ENCODE data around the gene SMC1B. TPM values are rescaled to one million over a fixed set of nuclear protein-coding genes. Genes with fewer than 3 reads are reported as not detected.
A peak's percentile ranks its signal among the peaks of the same experiment; 100 is the strongest.

The SMC1B gene
- total RNA-seq, 1 donor from 2014 or later = 0.13 TPM

DNA sequence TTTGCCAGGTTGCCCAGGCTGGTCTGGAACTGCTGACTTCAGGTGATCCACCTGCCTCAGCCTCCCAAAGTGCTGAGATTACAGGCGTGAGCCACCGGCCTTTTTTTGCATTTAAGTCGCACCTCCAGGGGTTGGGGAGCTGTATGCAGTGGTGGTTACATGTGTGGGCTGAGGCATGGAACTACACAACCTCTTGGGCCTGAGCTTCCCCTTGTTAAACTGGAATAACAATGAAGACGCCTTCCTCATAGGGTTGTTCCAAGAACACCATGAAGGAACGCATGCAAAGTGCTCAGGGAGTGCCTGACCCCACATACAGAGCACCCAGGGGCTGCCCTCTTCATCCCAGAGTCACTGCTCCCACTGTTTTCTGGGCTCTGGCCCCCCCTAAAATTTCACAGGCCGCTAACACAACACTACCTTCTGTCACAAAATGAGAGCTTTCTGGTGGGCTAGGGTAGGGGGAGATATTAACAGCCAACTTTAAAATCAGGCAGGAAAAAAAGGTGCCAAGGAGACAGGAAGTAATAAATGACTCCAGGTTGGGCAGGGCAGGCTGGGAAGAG lies 104.9 kb downstream of the SMC1B start:
- no peaks in the 10 kb centered on the region for H3K9me3 Mint-ChIP-seq
- peaks cover 28% of the 10 kb centered on the region for H3K4me1 Mint-ChIP-seq
- POLR2A ChIA-PET = interaction anchor here (1.1 to 2.9 kb wide), 5 partner anchors 9 to 20 kb away, joined by 4 to 20 read pairs (median 6); no protein-coding TSS in a partner anchor
- H3K27ac Mint-ChIP-seq = peak overlapping the region; percentile 90
- intact Hi-C loops (cut with micrococcal nuclease) = loop anchor here (5.0 kb wide), 1 partner anchor 146 kb away; the partner anchor contains the start of gene NUP50
- peaks cover 9% of the 10 kb centered on the region for H3K36me3 Mint-ChIP-seq (ENCODE audit: low read depth)
- CTCF ChIA-PET = no interaction called here
- DNase-seq = no peak
- TF ChIP-seq, protein P1, sequence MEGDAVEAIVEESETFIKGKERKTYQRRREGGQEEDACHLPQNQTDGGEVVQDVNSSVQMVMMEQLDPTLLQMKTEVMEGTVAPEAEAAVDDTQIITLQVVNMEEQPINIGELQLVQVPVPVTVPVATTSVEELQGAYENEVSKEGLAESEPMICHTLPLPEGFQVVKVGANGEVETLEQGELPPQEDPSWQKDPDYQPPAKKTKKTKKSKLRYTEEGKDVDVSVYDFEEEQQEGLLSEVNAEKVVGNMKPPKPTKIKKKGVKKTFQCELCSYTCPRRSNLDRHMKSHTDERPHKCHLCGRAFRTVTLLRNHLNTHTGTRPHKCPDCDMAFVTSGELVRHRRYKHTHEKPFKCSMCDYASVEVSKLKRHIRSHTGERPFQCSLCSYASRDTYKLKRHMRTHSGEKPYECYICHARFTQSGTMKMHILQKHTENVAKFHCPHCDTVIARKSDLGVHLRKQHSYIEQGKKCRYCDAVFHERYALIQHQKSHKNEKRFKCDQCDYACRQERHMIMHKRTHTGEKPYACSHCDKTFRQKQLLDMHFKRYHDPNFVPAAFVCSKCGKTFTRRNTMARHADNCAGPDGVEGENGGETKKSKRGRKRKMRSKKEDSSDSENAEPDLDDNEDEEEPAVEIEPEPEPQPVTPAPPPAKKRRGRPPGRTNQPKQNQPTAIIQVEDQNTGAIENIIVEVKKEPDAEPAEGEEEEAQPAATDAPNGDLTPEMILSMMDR (IDR thresholded peaks at IDR 0.05) = no peak
- no peaks in the 10 kb centered on the region for H3K27me3 Mint-ChIP-seq
- H3K4me3 Mint-ChIP-seq = peak overlapping the region; percentile 85
- ATAC-seq (ENCODE audit: low read depth) = no peak

DNA sequence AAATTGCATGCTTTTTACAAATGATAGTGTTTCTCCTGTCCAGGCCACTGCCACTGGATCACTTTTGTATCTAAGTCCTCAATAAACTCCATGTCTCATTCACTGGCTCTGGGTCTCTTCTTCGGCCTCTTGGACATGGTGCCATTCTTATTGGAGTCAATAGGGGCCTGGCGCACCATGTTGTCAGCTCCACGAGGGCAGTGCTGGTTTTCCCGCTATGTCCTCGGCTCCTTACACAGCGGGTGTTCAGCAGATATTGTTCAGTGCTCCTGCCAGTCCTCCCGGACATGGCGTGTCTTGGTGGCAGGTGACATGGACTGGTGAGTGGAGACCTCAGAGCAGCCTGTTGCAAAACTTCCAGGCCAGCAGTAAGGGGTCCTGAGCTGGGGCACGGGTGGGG lies 107.3 kb downstream of the SMC1B start:
- TF ChIP-seq, protein P1 (IDR thresholded peaks at IDR 0.05) = no peak
- CTCF ChIA-PET = interaction anchor here (1.6 kb wide), 1 partner anchor 18 kb away, joined by 4 read pairs; no protein-coding TSS in a partner anchor
- DNase-seq (no peak), ATAC-seq (ENCODE audit: low read depth) (no peak)
- H3K36me3 Mint-ChIP-seq (ENCODE audit: low read depth) = peaks cover 2% of the 10 kb centered on the region
- H3K4me3 Mint-ChIP-seq = no peak overlapping the region
- intact Hi-C loops (cut with micrococcal nuclease) = loop anchor here (5.0 kb wide), 1 partner anchor 144 kb away; the partner anchor contains the start of gene NUP50
- peaks cover 23% of the 10 kb centered on the region for H3K4me1 Mint-ChIP-seq
- H3K27me3 Mint-ChIP-seq = no peaks in the 10 kb centered on the region
- no peaks in the 10 kb centered on the region for H3K9me3 Mint-ChIP-seq
- no peak overlapping the region for H3K27ac Mint-ChIP-seq
- POLR2A ChIA-PET = interaction anchor here (0.5 kb wide), 1 partner anchor 18 kb away, joined by 4 read pairs; no protein-coding TSS in a partner anchor

DNA sequence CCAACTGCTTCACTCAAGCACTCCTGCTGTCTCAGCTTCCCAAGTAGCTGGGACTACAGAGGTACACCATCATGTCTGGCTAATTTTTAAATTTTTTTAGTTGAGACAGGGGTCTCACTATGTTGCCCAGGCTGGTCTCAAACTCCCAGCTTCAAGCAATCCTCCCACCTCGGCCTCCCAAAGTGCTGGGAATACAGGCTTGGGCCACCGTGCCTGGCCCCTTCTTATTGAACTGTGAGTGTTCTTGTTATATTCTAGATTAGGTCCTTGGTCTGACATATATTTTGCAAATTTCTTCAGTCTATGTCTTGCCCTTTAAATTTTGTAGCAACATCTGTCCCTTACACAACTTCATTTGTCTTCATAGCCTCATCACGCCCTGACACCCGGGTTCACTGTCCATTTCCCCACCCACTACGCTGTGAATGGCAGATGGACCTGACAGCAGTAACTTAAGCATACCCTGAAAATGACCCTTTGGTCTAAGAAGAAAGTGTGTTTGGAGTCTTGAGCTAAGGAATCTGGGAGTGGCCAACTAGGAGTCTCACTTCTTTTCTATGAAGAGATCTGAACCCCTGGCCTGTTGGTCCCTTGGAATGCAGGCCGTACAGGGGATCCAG lies 107.8 kb downstream of the SMC1B start:
- peaks cover 17% of the 10 kb centered on the region for H3K4me1 Mint-ChIP-seq
- TF ChIP-seq, protein P1 (IDR thresholded peaks at IDR 0.05) = no peak
- CTCF ChIA-PET = interaction anchor here (1.6 kb wide), 1 partner anchor 18 kb away, joined by 4 read pairs; no protein-coding TSS in a partner anchor
- intact Hi-C loops (cut with micrococcal nuclease) = loop anchor here (5.0 kb wide), 1 partner anchor 143 kb away; the partner anchor contains the start of gene NUP50
- H3K27me3 Mint-ChIP-seq = no peaks in the 10 kb centered on the region
- H3K36me3 Mint-ChIP-seq (ENCODE audit: low read depth) = peaks cover 2% of the 10 kb centered on the region
- POLR2A ChIA-PET = interaction anchor here (0.6 kb wide), 1 partner anchor 28 kb away, joined by 6 read pairs; no protein-coding TSS in a partner anchor
- DNase-seq (no peak), ATAC-seq (ENCODE audit: low read depth) (no peak)
- no peak overlapping the region for H3K4me3 Mint-ChIP-seq
- no peaks in the 10 kb centered on the region for H3K9me3 Mint-ChIP-seq
- H3K27ac Mint-ChIP-seq = no peak overlapping the region

DNA sequence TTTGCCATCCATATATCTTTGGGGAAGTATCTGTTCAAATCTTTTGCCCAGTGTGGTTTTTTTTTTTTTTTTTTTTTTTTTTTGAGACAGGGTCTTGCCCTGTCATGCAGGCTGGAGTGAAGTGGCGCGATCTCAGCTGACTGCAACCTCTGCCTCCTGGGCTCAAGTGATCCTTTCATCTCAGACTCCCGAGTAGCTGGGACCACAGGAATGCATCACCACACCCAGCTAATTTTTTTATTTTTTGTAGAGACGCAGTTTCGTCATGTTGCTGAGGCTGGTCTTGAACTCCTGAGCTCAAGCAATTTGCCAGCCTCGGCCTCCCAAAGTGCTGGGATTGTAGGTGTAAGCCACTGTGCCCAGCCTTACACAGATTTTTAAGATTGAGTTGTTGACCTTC lies 108.4 kb downstream of the SMC1B start:
- Mint-ChIP-seq H3K4me3 (no peak overlapping the region), H3K4me1 (peaks cover 15% of the 10 kb centered on the region), H3K27me3 (no peaks in the 10 kb centered on the region), H3K9me3 (no peaks in the 10 kb centered on the region), H3K27ac (no peak overlapping the region), H3K36me3 (ENCODE audit: low read depth) (no peaks in the 10 kb centered on the region)
- ChIA-PET CTCF (no interaction called here), POLR2A (interaction anchor here (0.6 kb wide), 1 partner anchor 27 kb away, joined by 6 read pairs; no protein-coding TSS in a partner anchor)
- ATAC-seq (ENCODE audit: low read depth) = no peak
- intact Hi-C loops (cut with micrococcal nuclease) = loop anchor here (5.0 kb wide), 1 partner anchor 143 kb away; the partner anchor contains the start of gene NUP50
- no peak for DNase-seq
- TF ChIP-seq, protein P1 (IDR thresholded peaks at IDR 0.05) = no peak

DNA sequence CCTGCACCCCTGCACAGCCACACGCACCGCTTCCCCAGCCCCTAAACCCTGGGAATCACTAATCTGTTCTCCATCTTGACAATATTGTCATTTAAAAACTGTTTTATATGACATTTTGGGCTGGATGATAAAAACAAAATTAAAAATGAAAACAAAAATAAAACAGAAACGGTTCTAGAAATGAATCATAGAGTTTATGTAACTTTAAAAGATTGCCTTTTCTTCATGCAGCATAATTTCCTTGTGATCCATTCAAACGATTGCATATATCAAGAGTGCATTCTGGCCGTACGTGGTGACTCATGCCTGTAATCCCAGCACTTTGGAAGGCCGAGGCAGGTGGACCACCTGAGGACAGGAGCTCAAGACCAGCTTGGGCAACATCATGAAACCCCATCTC lies 110.2 kb downstream of the SMC1B start:
- Mint-ChIP-seq H3K27ac (no peak overlapping the region), H3K27me3 (no peaks in the 10 kb centered on the region), H3K36me3 (ENCODE audit: low read depth) (no peaks in the 10 kb centered on the region), H3K4me3 (no peak overlapping the region), H3K4me1 (peaks cover 5% of the 10 kb centered on the region), H3K9me3 (no peaks in the 10 kb centered on the region)
- CTCF ChIA-PET = no interaction called here
- TF ChIP-seq, protein P1 (IDR thresholded peaks at IDR 0.05) = no peak
- ATAC-seq (ENCODE audit: low read depth) (no peak), DNase-seq (no peak)
- POLR2A ChIA-PET = no interaction called here
- intact Hi-C loops (cut with micrococcal nuclease) = no loop called here
